Sigmoid colon (tissue), 4 donors: ENCODE results near the gene KCNE2.

Source experiments
- CTCF ChIP-seq, 4 experiments: fragments of 450-650 bp in 3 of 4; fragments of 200-600 bp in 1 of 4; IDR thresholded peaks; one replicate each; pipeline ENCODE4 v1.5.1; 2016 to 2019; ENCODE audit warnings: antibody characterized with exemption in 4 of 4, mild to moderate bottlenecking in 3 of 4, moderate library complexity in 2 of 4
- EP300 ChIP-seq, 4 donors: sonication (generic); formaldehyde crosslinking; IDR thresholded peaks; one replicate each; pipeline ENCODE4 v1.6.1; 2017; ENCODE audit warnings: antibody characterized with exemption in 4 of 4

- TF ChIP-seq CTCF (IDR thresholded peaks at IDR 0.05) (no peak), EP300 (IDR thresholded peaks at IDR 0.05) (no peak)
These were observed 23.7 kb upstream of the KCNE2 start for GRCh38 chr21:34340061-34340460.
